Stimulated activated CD8-positive, alpha-beta memory T cell treated with anti-CD3 and anti-CD28 coated beads, Interleukin-15, amount 100 ng/mL, for 48 hours (primary cell): ENCODE data around the gene MAP3K2.

Experiments used
- DNase-seq, 2 donors: peaks; one replicate each; pipeline ENCODE4 v3.0.0-alpha.2; 2020; ENCODE audit warnings: low read depth in 2 of 2

MAP3K2 gene

GRCh38 chr2:127351603-127352002, 36.2 kb downstream of the MAP3K2 start:
- no peak for DNase-seq

GRCh38 chr2:127348426-127349000, 39.3 kb downstream of the MAP3K2 start:
- no peak for DNase-seq

- no peak for DNase-seq
Observed at GRCh38 chr2:127347734-127348392, 39.9 kb downstream of the MAP3K2 start.

- DNase-seq: no peak
Observed at GRCh38 chr2:127347015-127347414, 40.8 kb downstream of the MAP3K2 start.

- no peak for DNase-seq
Observed at GRCh38 chr2:127343277-127343676, 44.5 kb downstream of the MAP3K2 start.

GRCh38 chr2:127342101-127342500, 45.7 kb downstream of the MAP3K2 start:
- no peak for DNase-seq

- no peak for DNase-seq
Observed at GRCh38 chr2:127332335-127332734, 55.4 kb downstream of the MAP3K2 start.

- DNase-seq: no peak
Observed at GRCh38 chr2:127330753-127331152, 57.0 kb downstream of the MAP3K2 start.

- no peak for DNase-seq
Observed at GRCh38 chr2:127326289-127326945, 61.4 kb downstream of the MAP3K2 start.

- DNase-seq: no peak
Observed at GRCh38 chr2:127324635-127325034, 63.1 kb downstream of the MAP3K2 start.

- DNase-seq: no peak
Observed at GRCh38 chr2:127321303-127321702, 66.5 kb downstream of the MAP3K2 start.

- no peak for DNase-seq
Observed at GRCh38 chr2:127320586-127321275, 67.0 kb downstream of the MAP3K2 start.

- no peak for DNase-seq
Observed at GRCh38 chr2:127320067-127320466, 67.7 kb downstream of the MAP3K2 start.

GRCh38 chr2:127314193-127314988, 73.4 kb downstream of the MAP3K2 start:
- no peak for DNase-seq

- no peak for DNase-seq
Observed at GRCh38 chr2:127313406-127313805, 74.4 kb downstream of the MAP3K2 start.

- DNase-seq: no peak
Observed at GRCh38 chr2:127310980-127311379, 76.8 kb downstream of the MAP3K2 start.

GRCh38 chr2:127309468-127309867, 78.3 kb downstream of the MAP3K2 start:
- no peak for DNase-seq

- no peak for DNase-seq
Observed at GRCh38 chr2:127308586-127309138, 79.1 kb downstream of the MAP3K2 start.

- DNase-seq: no peak
Observed at GRCh38 chr2:127305990-127306585, 81.7 kb downstream of the MAP3K2 start.

- no peak for DNase-seq
Observed at GRCh38 chr2:127302168-127302567, 85.6 kb downstream of the MAP3K2 start.
